Activated CD4-positive, alpha-beta T cell treated with anti-CD3 and anti-CD28 coated beads, Interleukin-2, Interleukin-6, amounts not matched to agents 100 ng/mL and 50 ng/mL, durations not matched to agents 16 hours and 8 hours (primary cell): ENCODE results near the gene RPL7A.
"Not testable (repeated sequence)": the region's sequence is repeated elsewhere in the genome, so short reads cannot be mapped to it uniquely, and the experiment has no call there.

ENCODE experiments used
- DNase-seq: peaks from one replicate; pipeline ENCODE4 v3.0.0-alpha.2; 2020

The RPL7A gene

GRCh38 chr9:133329306-133330156, 18.5 kb upstream of the RPL7A start:
- DNase-seq = not testable (repeated sequence)

- no peak for DNase-seq
Observed at GRCh38 chr9:133331221-133331620, 16.8 kb upstream of the RPL7A start.

- no peak for DNase-seq
Observed at GRCh38 chr9:133331641-133332380, 16.2 kb upstream of the RPL7A start.

GRCh38 chr9:133332381-133332730, 15.7 kb upstream of the RPL7A start:
- no peak for DNase-seq

- no peak for DNase-seq
Observed at GRCh38 chr9:133333011-133333410, 15.0 kb upstream of the RPL7A start.

- no peak for DNase-seq
Observed at GRCh38 chr9:133333566-133333965, 14.5 kb upstream of the RPL7A start.

- DNase-seq = peak; percentile 14
Observed at GRCh38 chr9:133334161-133334560, 13.9 kb upstream of the RPL7A start.

- DNase-seq = not testable (repeated sequence)
Observed at GRCh38 chr9:133334888-133335287, 13.1 kb upstream of the RPL7A start.

- peak; percentile 96 for DNase-seq
Observed at GRCh38 chr9:133335924-133336811, 11.8 kb upstream of the RPL7A start, which contains the start of gene SURF6. SURF6 (minus strand) TSS chr9:133336188; CDS start chr9:133336132, 56 bp downstream.

GRCh38 chr9:133339641-133340040, 8.4 kb upstream of the RPL7A start:
- DNase-seq = no peak

GRCh38 chr9:133340256-133340655, 7.8 kb upstream of the RPL7A start:
- DNase-seq = no peak

GRCh38 chr9:133340916-133341315, 7.1 kb upstream of the RPL7A start:
- DNase-seq = no peak

GRCh38 chr9:133341369-133342068, 6.5 kb upstream of the RPL7A start:
- DNase-seq = no peak

- DNase-seq = no peak
Observed at GRCh38 chr9:133342069-133342406, 6.0 kb upstream of the RPL7A start.

- DNase-seq = no peak
Observed at GRCh38 chr9:133342570-133342969, 5.4 kb upstream of the RPL7A start.

- DNase-seq = no peak
Observed at GRCh38 chr9:133344071-133344470, 3.9 kb upstream of the RPL7A start.

GRCh38 chr9:133344979-133345378, 3.0 kb upstream of the RPL7A start:
- DNase-seq = no peak

GRCh38 chr9:133345596-133345995, 2.4 kb upstream of the RPL7A start:
- no peak for DNase-seq

- DNase-seq = no peak
Observed at GRCh38 chr9:133346021-133346785, 1.8 kb upstream of the RPL7A start.

GRCh38 chr9:133347515-133347984, 468 bp upstream of the RPL7A start:
- peak; percentile 59 for DNase-seq

- no peak for DNase-seq
Observed at GRCh38 chr9:133348718-133349573, 928 bp downstream of the RPL7A start.
